Epithelial cell of esophagus (primary cell): ENCODE data around the gene ADAM12.
A peak's percentile ranks its signal among the peaks of the same experiment; 100 is the strongest.

ENCODE experiments used
- DNase-seq: peaks from one replicate; pipeline ENCODE4 v3.0.0; 2010; ENCODE audit warnings: low read depth
- H3K4me3 ChIP-seq: 2 replicates; pipeline ENCODE4 v1.5.1; 2011; ENCODE audit warnings: mild to moderate bottlenecking, low read length, control low read depth
- TF ChIP-seq, protein P1 (sequence below): IDR thresholded peaks from 2 replicates; pipeline ENCODE4 v1.5.1; 2011; ENCODE audit warnings: low read depth, mild to moderate bottlenecking, low read length, control low read depth, inconsistent platforms; ENCODE audit not compliant: insufficient read depth; ENCODE audit errors: missing control alignments

The ADAM12 gene

DNA sequence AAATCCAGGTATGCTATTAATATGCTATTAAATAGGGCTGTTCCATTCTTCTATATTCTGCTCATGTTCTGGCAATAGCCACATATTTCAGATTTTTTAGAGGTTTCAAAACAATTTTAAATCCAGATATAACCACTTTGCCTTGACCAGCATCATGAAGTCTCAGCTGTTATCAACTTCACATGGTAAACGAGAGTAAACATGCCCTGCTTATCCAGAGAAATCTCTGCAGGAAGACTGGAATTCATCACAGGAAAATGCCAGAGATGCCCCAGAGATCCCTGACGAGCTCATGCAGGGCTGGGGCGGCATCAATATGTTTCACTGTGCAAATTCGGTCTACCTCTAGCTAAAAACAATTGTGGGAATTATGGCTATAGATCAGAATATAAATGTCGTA lies 365.4 kb downstream of the ADAM12 start:
- TF ChIP-seq, protein P1, sequence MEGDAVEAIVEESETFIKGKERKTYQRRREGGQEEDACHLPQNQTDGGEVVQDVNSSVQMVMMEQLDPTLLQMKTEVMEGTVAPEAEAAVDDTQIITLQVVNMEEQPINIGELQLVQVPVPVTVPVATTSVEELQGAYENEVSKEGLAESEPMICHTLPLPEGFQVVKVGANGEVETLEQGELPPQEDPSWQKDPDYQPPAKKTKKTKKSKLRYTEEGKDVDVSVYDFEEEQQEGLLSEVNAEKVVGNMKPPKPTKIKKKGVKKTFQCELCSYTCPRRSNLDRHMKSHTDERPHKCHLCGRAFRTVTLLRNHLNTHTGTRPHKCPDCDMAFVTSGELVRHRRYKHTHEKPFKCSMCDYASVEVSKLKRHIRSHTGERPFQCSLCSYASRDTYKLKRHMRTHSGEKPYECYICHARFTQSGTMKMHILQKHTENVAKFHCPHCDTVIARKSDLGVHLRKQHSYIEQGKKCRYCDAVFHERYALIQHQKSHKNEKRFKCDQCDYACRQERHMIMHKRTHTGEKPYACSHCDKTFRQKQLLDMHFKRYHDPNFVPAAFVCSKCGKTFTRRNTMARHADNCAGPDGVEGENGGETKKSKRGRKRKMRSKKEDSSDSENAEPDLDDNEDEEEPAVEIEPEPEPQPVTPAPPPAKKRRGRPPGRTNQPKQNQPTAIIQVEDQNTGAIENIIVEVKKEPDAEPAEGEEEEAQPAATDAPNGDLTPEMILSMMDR, result no peak
- no peak overlapping the region for H3K4me3 ChIP-seq
- DNase-seq, result no peak

DNA sequence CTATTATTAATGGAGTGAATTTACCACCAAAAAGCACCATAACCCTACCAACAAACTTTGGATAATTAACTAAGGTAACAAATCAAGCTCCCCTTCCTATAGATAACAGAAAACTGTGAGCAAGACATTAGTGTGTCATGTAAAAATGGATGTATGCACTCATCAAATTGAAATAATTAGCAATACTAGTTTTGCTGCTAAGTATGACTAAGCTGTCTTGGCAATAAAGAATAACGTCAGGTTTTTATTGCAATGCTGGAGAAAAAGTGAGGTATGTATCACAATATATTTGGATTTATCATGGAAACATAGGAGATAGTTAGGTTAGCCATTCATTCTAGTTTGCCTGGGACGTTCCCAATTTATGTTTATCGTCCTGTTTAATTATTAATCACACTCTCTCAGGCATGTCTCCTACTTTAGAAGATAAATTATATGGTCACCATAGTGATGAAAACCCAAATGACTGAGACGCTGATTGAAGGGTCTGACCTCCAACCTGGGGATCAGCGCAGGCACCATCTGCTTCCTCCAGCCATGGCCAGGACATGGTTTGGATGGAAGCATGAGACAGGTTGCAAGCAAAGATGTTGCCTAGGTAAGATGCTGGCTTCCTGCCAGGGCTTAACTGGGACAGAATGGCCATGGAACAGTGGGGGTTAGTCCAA lies 366.3 kb downstream of the ADAM12 start:
- no peak overlapping the region for H3K4me3 ChIP-seq
- TF ChIP-seq, protein P1, result no peak
- peak; percentile 15 for DNase-seq

DNA sequence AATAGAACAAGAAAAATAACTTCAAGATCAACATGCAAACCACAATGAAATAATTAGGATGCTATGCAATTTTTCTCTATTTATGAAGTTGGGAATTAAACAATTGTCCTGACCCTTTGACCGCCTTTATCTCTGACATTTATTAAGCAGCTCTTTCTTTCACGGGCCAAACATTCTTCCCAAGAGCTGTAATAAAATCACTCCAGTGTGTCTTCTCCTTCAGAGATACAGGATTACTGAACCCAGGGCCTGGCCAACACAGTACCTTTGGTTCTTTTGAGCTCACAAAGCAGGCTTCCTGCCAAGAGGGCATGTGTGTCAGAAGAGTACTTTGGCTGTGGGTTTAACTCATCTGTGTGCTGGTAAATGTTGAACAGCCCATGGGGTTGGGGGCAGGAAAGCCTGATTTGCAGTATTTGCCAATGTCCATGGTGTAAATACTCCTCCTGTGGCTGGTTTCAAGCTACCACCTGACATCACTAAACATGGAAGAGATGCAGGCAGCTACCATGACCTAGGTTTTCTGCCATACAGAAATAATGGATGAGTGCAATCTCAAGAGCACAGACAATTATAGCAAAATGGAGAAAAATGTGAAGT lies 370.2 kb downstream of the ADAM12 start:
- TF ChIP-seq, protein P1, result no peak
- no peak for DNase-seq
- no peak overlapping the region for H3K4me3 ChIP-seq

DNA sequence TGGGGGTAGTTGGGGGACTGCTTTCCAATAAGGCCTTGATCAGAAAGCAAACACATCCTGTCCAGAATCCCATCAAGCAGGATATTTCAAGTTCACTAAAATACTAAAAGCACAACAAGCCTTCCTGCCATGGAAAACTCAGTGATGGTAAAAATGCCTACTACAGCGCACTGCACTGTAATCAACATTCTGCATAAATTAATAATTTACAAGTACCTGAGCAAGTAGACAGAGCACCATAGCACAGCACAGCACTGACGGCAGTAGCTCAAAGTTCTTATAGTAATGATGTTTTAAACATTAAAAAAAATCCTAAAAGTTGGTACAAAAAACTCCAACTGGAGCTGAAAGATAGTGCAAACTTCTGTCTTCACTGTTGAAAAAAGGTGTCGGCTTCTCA lies 371.4 kb downstream of the ADAM12 start:
- no peak overlapping the region for H3K4me3 ChIP-seq
- DNase-seq, result no peak
- TF ChIP-seq, protein P1, result no peak

DNA sequence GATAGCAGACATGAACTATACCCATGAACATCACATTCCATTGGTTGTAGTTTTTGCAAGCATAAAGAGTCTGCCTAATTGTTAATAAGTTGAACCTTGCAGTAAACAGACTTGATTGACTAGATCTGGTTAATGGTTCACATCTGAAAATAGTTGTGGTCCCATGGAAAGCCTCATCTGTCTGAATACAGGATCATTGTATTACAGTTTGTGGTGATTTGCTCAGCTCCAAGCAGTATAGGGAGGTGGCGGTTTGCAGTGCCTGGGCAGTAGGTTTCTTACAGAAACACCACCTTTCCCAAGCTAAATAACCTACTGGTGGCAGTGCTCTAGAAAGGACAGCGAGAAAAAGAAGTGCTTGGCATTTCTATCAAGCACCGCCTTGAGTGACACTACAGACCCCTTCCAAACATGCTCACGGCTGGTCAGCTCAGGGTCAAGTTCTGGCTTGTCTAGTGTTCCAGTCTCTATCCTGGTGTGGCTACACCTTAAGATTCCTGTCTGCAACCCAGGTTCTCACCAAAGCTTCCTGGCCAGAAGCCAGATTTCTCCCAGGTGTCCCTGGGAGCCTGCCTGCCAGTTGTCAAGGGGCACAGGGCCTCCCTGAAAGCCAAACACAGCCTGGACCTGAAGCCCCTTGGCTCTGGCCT lies 372.0 kb downstream of the ADAM12 start:
- DNase-seq, result peak; percentile 51
- TF ChIP-seq, protein P1, result no peak
- H3K4me3 ChIP-seq, result no peak overlapping the region

DNA sequence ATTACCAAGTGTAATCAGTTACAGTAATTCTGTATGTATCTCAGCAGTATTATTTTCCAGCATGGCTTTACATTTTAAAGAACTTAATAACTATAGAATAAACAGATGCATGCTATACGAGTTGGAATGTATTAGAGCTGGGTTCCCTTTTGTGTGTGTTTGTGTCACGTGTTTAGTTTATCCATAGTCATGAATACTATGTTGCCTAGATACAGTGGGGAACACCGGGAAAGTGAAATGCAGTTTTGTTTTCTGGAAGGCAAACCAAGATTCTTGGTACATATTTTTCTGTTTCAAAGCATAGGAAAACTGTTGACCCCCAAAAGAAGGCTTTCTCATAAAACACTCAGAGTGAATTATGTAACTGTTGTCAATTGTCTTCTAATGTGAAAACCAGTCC lies 372.9 kb downstream of the ADAM12 start:
- TF ChIP-seq, protein P1, result no peak
- no peak overlapping the region for H3K4me3 ChIP-seq
- no peak for DNase-seq
